Endothelial cell of umbilical vein (primary cell): ENCODE measurements around the gene TOMM40. TPM values are rescaled to one million over a fixed set of nuclear protein-coding genes. Genes with fewer than 3 reads are reported as not detected.

Experiments
- BruUV-seq: library from RNA; stranded (reverse); fragments of 400-500 nt; replicated peaks from 2 replicates; lab custom pipeline; 2021; lab: Mats Ljungman, UMichigan
- CTCF ChIA-PET: fragments of 300-600, 350-600 bp; sonication (Branson Sonifier 250); formaldehyde crosslinking; loops from one replicate; lab custom pipeline; 2021; ENCODE audit warnings: antibody characterized with exemption, inconsistent platforms; lab: Charles Lee
- POLR2A ChIA-PET: fragments of 300-600, 350-600 bp; sonication (Branson Sonifier 250); formaldehyde crosslinking; loops from one replicate; lab custom pipeline; 2021; ENCODE audit warnings: antibody characterized with exemption, inconsistent platforms; lab: Charles Lee
- DNase-seq: peaks from one replicate; pipeline ENCODE4 v3.0.0-alpha.2; 2011; ENCODE audit warnings: low read depth, low spot score
- FAIRE-seq: peaks from 2 replicates; lab custom pipeline; 2011; peaks lifted over from hg19 to GRCh38; lab: Jason Lieb, UNC
- H2AFZ ChIP-seq: 2 replicates; pipeline ENCODE4 v1.6.0; 2012; ENCODE audit warnings: low read depth, low read length, control low read depth, inconsistent platforms
- H3K27ac ChIP-seq: 2 replicates; pipeline ENCODE4 v1.5.1; 2011; ENCODE audit warnings: low read depth, mild to moderate bottlenecking, control low read depth, low read length, moderate library complexity; ENCODE audit not compliant: insufficient read depth
- H3K27me3 ChIP-seq, 2 experiments: 2 replicates each; pipeline versions ENCODE4 v1.6.0 to v1.6.1; 2011; ENCODE audit warnings: low read length in 2 of 2, mixed read lengths in 1 of 2; ENCODE audit not compliant: control insufficient read depth in 2 of 2, insufficient read depth in 2 of 2
- H3K36me3 ChIP-seq, 2 experiments: 2 replicates in 1 of 2; 3 replicates in 1 of 2; pipeline ENCODE4 v1.5.1; 2011; ENCODE audit warnings: low read length in 2 of 2, mild to moderate bottlenecking in 1 of 2, moderate library complexity in 1 of 2; ENCODE audit not compliant: control insufficient read depth in 2 of 2, insufficient read depth in 2 of 2; ENCODE audit errors: extremely low read depth in 1 of 2
- H3K4me1 ChIP-seq: 3 replicates; pipeline ENCODE4 v1.5.1; 2011; ENCODE audit warnings: mild to moderate bottlenecking, low read length; ENCODE audit not compliant: control insufficient read depth, insufficient read depth; ENCODE audit errors: extremely low read depth
- H3K4me2 ChIP-seq: 2 replicates; pipeline ENCODE4 v1.6.1; 2011; ENCODE audit warnings: low read length, control low read depth, mixed read lengths; ENCODE audit not compliant: insufficient read depth
- H3K4me3 ChIP-seq, 3 experiments: fragments of 200-600 bp in 1 of 3; sonication (generic), shearing (Covaris generic) in 1 of 3; replicated peaks in 1 of 3; 2 replicates each; pipeline ENCODE4 v1.5.1; 2011 to 2016; ENCODE audit warnings: control low read depth in 3 of 3, low read length in 3 of 3, mild to moderate bottlenecking in 2 of 3, inconsistent platforms in 1 of 3, low read depth in 1 of 3, moderate library complexity in 1 of 3; ENCODE audit not compliant: insufficient read depth in 1 of 3
- H3K79me2 ChIP-seq: 2 replicates; pipeline ENCODE4 v1.6.0; 2012; ENCODE audit warnings: low read length, inconsistent platforms; ENCODE audit not compliant: control insufficient read depth, insufficient read depth
- H3K9ac ChIP-seq: replicated peaks from 2 replicates; pipeline ENCODE3; 2011; ENCODE audit warnings: low read length, control low read depth; ENCODE audit not compliant: insufficient read depth; ENCODE audit errors: extremely low read depth
- H3K9me1 ChIP-seq: replicated peaks from 3 replicates; pipeline ENCODE4 v1.6.0; 2011; ENCODE audit warnings: mild to moderate bottlenecking, low read length; ENCODE audit not compliant: control insufficient read depth, insufficient read depth; ENCODE audit errors: extremely low read depth
- H3K9me3 ChIP-seq: replicated peaks from 2 replicates; pipeline ENCODE4 v1.5.1; 2012; ENCODE audit warnings: low read length, inconsistent platforms; ENCODE audit not compliant: control insufficient read depth, insufficient read depth
- H4K20me1 ChIP-seq: replicated peaks from 2 replicates; pipeline ENCODE3; 2011; ENCODE audit warnings: mild to moderate bottlenecking, low read length; ENCODE audit not compliant: control insufficient read depth, insufficient read depth; ENCODE audit errors: extremely low read depth
- CTCF ChIP-seq, 2 donors: IDR thresholded peaks; 1 replicate in 1 of 2; 2 replicates in 1 of 2; pipeline ENCODE4 v1.5.1; 2011; ENCODE audit warnings: low read length in 2 of 2, mild to moderate bottlenecking in 2 of 2, moderate library complexity in 2 of 2, control low read depth in 1 of 2, inconsistent platforms in 1 of 2, low read depth in 1 of 2; ENCODE audit not compliant: insufficient read depth in 1 of 2; ENCODE audit errors: extremely low read depth in 1 of 2
- EZH2 ChIP-seq: IDR thresholded peaks from 2 replicates; pipeline ENCODE4 v1.6.1; 2012; ENCODE audit warnings: borderline replicate concordance, low read depth, mild to moderate bottlenecking, moderate library complexity, low read length, inconsistent platforms; ENCODE audit not compliant: severe bottlenecking
- FOS ChIP-seq: IDR thresholded peaks from 2 replicates; pipeline ENCODE4 v1.6.1; 2011; ENCODE audit warnings: mild to moderate bottlenecking, low read length, moderate library complexity, borderline replicate concordance; ENCODE audit not compliant: insufficient read depth
- MAX ChIP-seq: IDR thresholded peaks from 2 replicates; pipeline ENCODE4 v1.6.1; 2011; ENCODE audit not compliant: insufficient read depth, insufficient read length
- MYC ChIP-seq: IDR thresholded peaks from one replicate; pipeline ENCODE4 v1.6.1; 2011; ENCODE audit warnings: mild to moderate bottlenecking, low read depth, low read length
- POLR2AphosphoS5 ChIP-seq: IDR thresholded peaks from 2 replicates; pipeline ENCODE4 v1.6.1; 2012; ENCODE audit warnings: low read depth, mild to moderate bottlenecking, control low read depth, low read length, moderate library complexity; ENCODE audit not compliant: insufficient read depth
- dilution Hi-C: fragments of 300-500 bp; cut with MboI; formaldehyde crosslinking; loops from one replicate; pipeline ENCODE4 v1.15.0; 2019; ENCODE audit warnings: low sequenced_read_pairs; ENCODE audit not compliant: extremely low pct_ligation_motif_present
- intact Hi-C: fragments of 100-400 bp; cut with micrococcal nuclease; formaldehyde crosslinking; loops from one replicate; pipeline ENCODE4 v1.10.0; 2022
- polyA plus RNA-seq, 4 experiments: library from polyadenylated mRNA; depleted of rRNA in 3 of 4; stranded (reverse) in 3 of 4; unstranded in 1 of 4; fragments of >200 nt; gene quantifications; 2 replicates each; pipeline versions ENCODE4 v1.2.1 to v1.2.3, GENCODE V29; 2011 to 2012; ENCODE audit warnings: missing spikeins in 1 of 4
- total RNA-seq: library from RNA; stranded (reverse); gene quantifications from 2 replicates; pipeline ENCODE4 v1.2.3, GENCODE V29; 2021

Gene TOMM40
- total and polyA plus RNA-seq, 2 donors (not counting 3 experiments of a cell fraction or from before 2014, with no cell fraction given) = 71.8 to 90.7 TPM

DNA sequence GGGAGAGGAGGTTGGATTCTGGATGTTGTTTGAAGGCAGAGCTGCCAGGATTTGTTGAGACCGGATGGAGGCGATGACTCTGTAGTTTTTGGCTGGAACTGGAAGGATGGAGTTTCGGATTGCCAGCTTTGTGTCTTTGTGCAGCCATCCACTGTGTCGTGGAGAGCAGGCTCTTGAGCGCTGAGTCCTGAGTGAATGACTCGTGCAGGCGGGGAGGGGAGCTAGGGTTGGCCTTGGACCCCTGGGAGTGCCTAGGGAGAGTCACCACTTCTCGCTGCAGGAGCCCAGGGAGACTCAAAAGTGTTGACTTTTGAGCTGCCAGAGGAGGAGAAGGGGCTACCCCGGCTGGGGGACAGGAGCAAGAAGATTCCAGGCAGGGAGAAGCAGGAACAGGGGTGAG, 3.9 kb downstream of the TOMM40 start:
- Histone ChIP-seq H3K4me1 (peaks cover 13% of the 10 kb centered on the region), H3K9ac (no peak overlapping the region), H3K79me2 (peaks cover 35% of the 10 kb centered on the region), H3K36me3 (peaks cover 9 to 37% of the 10 kb centered on the region in 2 experiments), H2AFZ (no peak overlapping the region), H3K9me3 (no peaks in the 10 kb centered on the region), H3K4me2 (no peak overlapping the region), H3K4me3 (no peak overlapping the region), H3K9me1 (no peaks in the 10 kb centered on the region), H4K20me1 (no peaks in the 10 kb centered on the region), H3K27me3 (no peaks in the 10 kb centered on the region), H3K27ac (no peak overlapping the region)
- no peak for DNase-seq
- dilution Hi-C loops = no loop called here
- no TSS peak for BruUV-seq
- FAIRE-seq = no peak
- POLR2A ChIA-PET = no interaction called here
- CTCF ChIA-PET = no interaction called here
- TF ChIP-seq CTCF (IDR thresholded peaks at IDR 0.05; ENCODE audit: extremely low read depth in 1 of 2, insufficient read depth in 1 of 2, low read depth in 1 of 2, low read length in 2 of 2) (no peak), FOS (no peak), MYC (no peak), POLR2AphosphoS5 (no peak), MAX (no peak)
- intact Hi-C loops = loop anchor here (5.0 kb wide), 1 partner anchor 113 kb away; no protein-coding TSS in a partner anchor

GRCh38 chr19:44897835-44898234, 6.8 kb downstream of the TOMM40 start:
- Histone ChIP-seq H3K9me1 (no peaks in the 10 kb centered on the region), H3K36me3 (peaks cover 9 to 41% of the 10 kb centered on the region in 2 experiments), H3K4me3 (no peak overlapping the region), H4K20me1 (no peaks in the 10 kb centered on the region), H2AFZ (no peak overlapping the region), H3K9me3 (no peaks in the 10 kb centered on the region), H3K27ac (no peak overlapping the region), H3K4me1 (no peaks in the 10 kb centered on the region), H3K79me2 (peaks cover 18% of the 10 kb centered on the region), H3K9ac (no peak overlapping the region), H3K4me2 (no peak overlapping the region), H3K27me3 (no peaks in the 10 kb centered on the region)
- DNase-seq (no peak), FAIRE-seq (no peak)
- CTCF ChIA-PET = interaction anchor here (0.6 to 1.5 kb wide), 2 partner anchors 13 to 91 kb away, joined by 3 to 4 read pairs; no protein-coding TSS in a partner anchor
- dilution Hi-C loops = no loop called here
- intact Hi-C loops = no loop called here
- no TSS peak for BruUV-seq
- POLR2A ChIA-PET = no interaction called here
- TF ChIP-seq EZH2 = no peak
- TF ChIP-seq CTCF (IDR thresholded peaks at IDR 0.05; ENCODE audit: extremely low read depth in 1 of 2, insufficient read depth in 1 of 2, low read depth in 1 of 2, low read length in 2 of 2) = no peak
